ENCODE data around the gene NMB.
A peak's percentile ranks its signal among the peaks of the same experiment; 100 is the strongest.

NMB gene

GRCh38 chr15:84658080-84658787, at the start of gene NMB:
Gene NMB (minus strand): TSS chr15:84658199. CDS start chr15:84658152, 47 bp downstream.
- DNase-seq (ENCODE audit: low read depth, low spot score): peak; percentile 79
- TF ChIP-seq CTCF (IDR thresholded peaks at IDR 0.05; ENCODE audit: low read depth, low read length): peak; percentile 77
- H3K4me3 ChIP-seq (ENCODE audit: low read depth, low read length): peak within 1 kb of the TSS; percentile 38
- in situ Hi-C loops (cut with HindIII; ENCODE audit: low sequenced_read_pairs): no loop called here

- no peak for DNase-seq (ENCODE audit: low read depth, low spot score)
Observed at GRCh38 chr15:84703808-84704207, 45.8 kb upstream of the NMB start.

GRCh38 chr15:84702961-84703482, 45.0 kb upstream of the NMB start:
- in situ Hi-C loops (cut with HindIII; ENCODE audit: low sequenced_read_pairs): no loop called here
- TF ChIP-seq CTCF (IDR thresholded peaks at IDR 0.05; ENCODE audit: low read depth, low read length): no peak
- no peak overlapping the region for H3K4me3 ChIP-seq (ENCODE audit: low read depth, low read length)
- DNase-seq (ENCODE audit: low read depth, low spot score): peak; percentile 13

More at GRCh38 chr15:84703808-84704207, 45.8 kb upstream of the NMB start:
- H3K4me3 ChIP-seq (ENCODE audit: low read depth, low read length): no peak overlapping the region
- in situ Hi-C loops (cut with HindIII; ENCODE audit: low sequenced_read_pairs): no loop called here
- no peak for TF ChIP-seq CTCF (IDR thresholded peaks at IDR 0.05; ENCODE audit: low read depth, low read length)

- no peak for TF ChIP-seq CTCF (IDR thresholded peaks at IDR 0.05; ENCODE audit: low read depth, low read length)
- in situ Hi-C loops (cut with HindIII; ENCODE audit: low sequenced_read_pairs): no loop called here
- no peak overlapping the region for H3K4me3 ChIP-seq (ENCODE audit: low read depth, low read length)
- DNase-seq (ENCODE audit: low read depth, low spot score): no peak
Observed at GRCh38 chr15:84699538-84700191, 41.7 kb upstream of the NMB start.

GRCh38 chr15:84697236-84697990, 39.4 kb upstream of the NMB start:
- in situ Hi-C loops (cut with HindIII; ENCODE audit: low sequenced_read_pairs): no loop called here
- no peak for DNase-seq (ENCODE audit: low read depth, low spot score)
- TF ChIP-seq CTCF (IDR thresholded peaks at IDR 0.05; ENCODE audit: low read depth, low read length): no peak
- no peak overlapping the region for H3K4me3 ChIP-seq (ENCODE audit: low read depth, low read length)

- in situ Hi-C loops (cut with HindIII; ENCODE audit: low sequenced_read_pairs): no loop called here
- no peak for DNase-seq (ENCODE audit: low read depth, low spot score)
- no peak overlapping the region for H3K4me3 ChIP-seq (ENCODE audit: low read depth, low read length)
- no peak for TF ChIP-seq CTCF (IDR thresholded peaks at IDR 0.05; ENCODE audit: low read depth, low read length)
Observed at GRCh38 chr15:84696757-84697156, 38.8 kb upstream of the NMB start.
